ACC112 (cell line): ENCODE measurements around the gene MDFIC.

Source experiments
- H2AFZ ChIP-seq: fragments of 200-600 bp; sonication (generic); one replicate; pipeline ENCODE4 v1.6.0; 2017; ENCODE audit warnings: antibody characterized with exemption, low read length; ENCODE audit not compliant: unreplicated experiment
- H3K27ac ChIP-seq: fragments of 200-600 bp; sonication (generic); 2 replicates; pipeline ENCODE4 v1.5.1; 2014; ENCODE audit warnings: low read depth, mild to moderate bottlenecking, antibody characterized with exemption, low read length, moderate library complexity
- H3K27me3 ChIP-seq: fragments of 200-600 bp; sonication (generic); 2 replicates; pipeline ENCODE4 v1.6.1; 2014; ENCODE audit warnings: mild to moderate bottlenecking, antibody characterized with exemption, low read length, moderate library complexity, mixed read lengths; ENCODE audit not compliant: insufficient read depth
- H3K36me3 ChIP-seq: fragments of 200-600 bp; sonication (generic); 2 replicates; pipeline ENCODE4 v1.6.1; 2016; ENCODE audit warnings: mild to moderate bottlenecking, antibody characterized with exemption, low read length, moderate library complexity, mixed read lengths; ENCODE audit not compliant: insufficient read depth
- H3K4me1 ChIP-seq: fragments of 200-600 bp; sonication (generic); one replicate; pipeline ENCODE4 v1.6.1; 2016; ENCODE audit warnings: low read length, mixed read lengths; ENCODE audit not compliant: insufficient read depth, unreplicated experiment, control insufficient read depth
- H3K4me3 ChIP-seq: fragments of 200-600 bp; sonication (generic); 2 replicates; pipeline ENCODE4 v1.5.1; 2014; ENCODE audit warnings: mild to moderate bottlenecking, low read depth, low read length
- H3K79me2 ChIP-seq: fragments of 200-600 bp; sonication (generic); one replicate; pipeline ENCODE4 v1.6.0; 2016; ENCODE audit warnings: low read length; ENCODE audit not compliant: control insufficient read depth, unreplicated experiment, insufficient read depth

The MDFIC gene

DNA sequence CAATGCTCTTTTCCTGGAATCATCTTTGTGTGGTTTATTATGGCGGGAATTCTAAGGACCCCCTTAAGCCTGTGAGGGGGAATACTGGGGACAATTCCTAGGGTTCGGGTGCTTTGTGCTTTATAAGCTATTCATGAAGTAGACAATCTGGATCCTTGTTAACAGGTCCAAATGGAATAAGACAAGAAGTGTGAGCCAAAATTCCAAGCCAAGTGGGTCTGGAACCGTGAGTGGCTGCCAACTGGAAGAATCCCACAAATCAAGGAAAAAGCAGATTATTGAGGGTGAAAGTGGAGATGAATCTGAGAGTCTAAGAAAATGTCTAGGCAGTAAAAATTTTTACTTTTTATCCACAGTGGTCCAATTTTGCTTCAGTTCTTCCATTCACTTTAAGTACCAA, 136.8 kb downstream of the MDFIC start:
- H3K4me3 ChIP-seq, result no peak overlapping the region
- H3K27ac ChIP-seq, result no peak overlapping the region
- no peaks in the 10 kb centered on the region for H3K4me1 ChIP-seq
- H3K36me3 ChIP-seq, result no peaks in the 10 kb centered on the region
- no peaks in the 10 kb centered on the region for H3K79me2 ChIP-seq
- no peaks in the 10 kb centered on the region for H3K27me3 ChIP-seq
- H2AFZ ChIP-seq, result no peak overlapping the region

DNA sequence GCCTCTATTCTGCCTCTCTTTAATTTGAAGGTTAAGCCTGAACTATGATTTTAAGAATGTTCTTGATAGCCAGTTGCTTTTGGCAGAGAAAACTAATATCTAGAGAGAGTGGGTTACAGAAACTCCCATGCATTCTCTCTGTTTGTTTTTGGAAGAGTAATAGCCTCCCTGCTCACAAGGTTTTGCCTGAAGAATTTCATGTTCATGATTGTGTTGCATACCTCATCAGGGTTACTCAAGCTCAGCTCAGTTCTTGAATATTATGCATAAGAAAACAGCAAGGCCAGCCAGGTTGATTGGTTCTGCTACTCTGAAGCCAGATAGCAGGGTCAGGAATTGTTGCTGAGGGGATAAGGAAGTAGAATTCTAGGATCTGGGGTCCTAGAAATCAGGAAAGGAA, 137.4 kb downstream of the MDFIC start:
- Histone ChIP-seq H3K27me3 (no peaks in the 10 kb centered on the region), H3K27ac (no peak overlapping the region), H3K79me2 (no peaks in the 10 kb centered on the region), H2AFZ (no peak overlapping the region), H3K4me3 (no peak overlapping the region), H3K4me1 (no peaks in the 10 kb centered on the region), H3K36me3 (no peaks in the 10 kb centered on the region)

DNA sequence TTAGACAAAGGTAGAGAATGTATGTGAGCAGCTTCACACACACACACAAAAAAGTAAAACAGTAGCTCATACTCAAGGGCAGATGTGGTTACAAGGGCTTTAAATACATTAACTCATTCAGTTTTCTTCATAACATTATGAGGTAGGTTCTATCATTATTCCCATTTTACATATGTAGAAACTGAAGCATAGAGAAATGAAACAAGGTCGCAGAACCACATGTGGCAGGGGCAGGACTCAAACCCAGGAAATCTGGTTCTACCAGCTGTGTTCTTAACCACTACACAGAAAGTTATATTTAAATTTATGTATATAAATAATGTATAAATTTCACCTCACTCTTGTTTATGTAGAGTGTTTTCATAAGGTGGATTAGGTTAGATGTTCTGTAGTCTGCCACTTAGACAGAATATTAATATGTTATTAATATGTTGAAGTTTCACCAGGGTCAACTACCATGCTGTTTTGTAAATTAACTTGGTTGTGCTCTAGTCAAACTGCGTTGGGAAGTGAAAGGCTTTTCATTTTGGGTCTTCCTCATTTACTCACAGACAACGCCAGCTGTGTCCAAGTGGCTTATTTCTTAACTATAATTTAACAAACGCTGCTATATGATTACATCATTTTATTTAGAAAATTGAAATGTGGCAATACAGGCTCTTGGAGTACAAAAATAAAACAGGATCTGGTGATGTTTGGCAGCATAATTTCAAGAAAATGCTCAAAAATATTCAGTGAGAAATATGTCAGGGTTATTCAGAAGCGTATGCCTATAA, 138.4 kb downstream of the MDFIC start:
- Histone ChIP-seq H2AFZ (no peak overlapping the region), H3K36me3 (no peaks in the 10 kb centered on the region), H3K27me3 (no peaks in the 10 kb centered on the region), H3K79me2 (no peaks in the 10 kb centered on the region), H3K4me3 (no peak overlapping the region), H3K27ac (no peak overlapping the region), H3K4me1 (no peaks in the 10 kb centered on the region)

DNA sequence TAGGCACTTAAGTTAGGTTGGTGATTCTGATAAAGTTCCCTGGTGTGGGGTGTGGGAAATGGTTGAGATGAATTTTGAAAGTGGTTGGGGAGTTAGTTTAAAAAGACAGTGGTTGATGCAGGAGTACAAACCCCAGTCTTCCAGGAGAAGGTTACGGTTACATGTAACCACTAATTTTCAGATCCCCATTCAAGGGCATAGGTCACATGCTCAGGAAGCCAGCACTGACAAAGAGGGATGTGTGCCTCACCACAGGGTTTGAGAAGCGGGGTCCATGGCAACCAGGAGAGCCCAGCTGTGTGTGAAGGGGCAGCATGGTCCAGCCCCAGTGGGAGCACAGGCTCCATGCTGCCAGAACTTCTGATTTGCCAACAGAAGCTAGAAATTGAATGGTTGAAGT, 144.2 kb downstream of the MDFIC start:
- Histone ChIP-seq H2AFZ (no peak overlapping the region), H3K79me2 (no peaks in the 10 kb centered on the region), H3K4me1 (no peaks in the 10 kb centered on the region), H3K4me3 (no peak overlapping the region), H3K27me3 (no peaks in the 10 kb centered on the region), H3K27ac (no peak overlapping the region), H3K36me3 (no peaks in the 10 kb centered on the region)

DNA sequence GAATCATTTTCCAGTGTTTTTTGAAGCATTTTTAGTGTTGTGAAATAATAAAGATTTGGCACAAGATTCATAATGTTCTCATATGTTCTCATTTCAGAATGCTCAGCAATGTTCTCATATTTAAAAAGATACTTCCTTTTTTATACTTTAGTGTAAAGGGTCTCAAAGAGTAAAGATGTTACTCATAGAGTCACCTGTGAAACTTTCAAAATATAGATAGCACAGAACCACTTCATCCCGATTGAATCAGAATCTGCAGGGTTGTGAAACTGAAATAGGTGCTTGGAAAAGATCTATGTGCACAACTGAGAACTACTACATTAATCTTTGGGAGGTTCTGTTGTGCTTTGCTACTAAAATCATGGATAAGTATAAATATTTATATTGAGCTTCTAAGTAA, 144.7 kb downstream of the MDFIC start:
- Histone ChIP-seq H3K27ac (no peak overlapping the region), H3K4me1 (no peaks in the 10 kb centered on the region), H3K79me2 (no peaks in the 10 kb centered on the region), H2AFZ (no peak overlapping the region), H3K36me3 (no peaks in the 10 kb centered on the region), H3K4me3 (no peak overlapping the region), H3K27me3 (no peaks in the 10 kb centered on the region)

DNA sequence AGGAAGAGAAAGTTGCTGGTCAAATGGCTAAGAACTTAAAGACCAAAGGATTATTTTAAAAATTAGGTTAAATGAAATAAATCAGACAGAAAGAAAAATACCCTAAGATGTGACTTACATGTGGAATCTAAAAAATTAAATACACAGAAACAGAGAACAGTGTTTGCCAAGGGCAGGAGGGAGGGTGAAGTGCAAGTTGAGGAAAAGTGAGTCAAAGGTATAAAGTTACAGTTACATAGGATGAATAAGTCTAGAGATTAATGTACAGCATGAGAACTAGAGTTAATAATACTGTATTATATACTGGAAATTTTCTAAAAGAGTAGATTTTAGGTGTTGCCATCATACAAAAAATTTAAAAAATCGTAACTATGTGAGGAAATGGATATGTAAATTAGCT, 146.3 kb downstream of the MDFIC start:
- Histone ChIP-seq H3K36me3 (no peaks in the 10 kb centered on the region), H3K4me1 (no peaks in the 10 kb centered on the region), H3K27ac (no peak overlapping the region), H3K79me2 (no peaks in the 10 kb centered on the region), H2AFZ (no peak overlapping the region), H3K27me3 (no peaks in the 10 kb centered on the region), H3K4me3 (no peak overlapping the region)
